Endodermal cell (in vitro differentiated cells): ENCODE results near the gene SLC5A5. TPM values are rescaled to one million over a fixed set of nuclear protein-coding genes. Genes with fewer than 3 reads are reported as not detected.

Source experiments
- DNase-seq: peaks from one replicate; pipeline ENCODE4 v3.0.0-alpha.2; 2017
- H3K27ac ChIP-seq: 2 replicates; pipeline ENCODE4 v1.5.1; 2013; ENCODE audit warnings: mild to moderate bottlenecking, low read depth, low read length, moderate library complexity
- H3K27me3 ChIP-seq: 2 replicates; pipeline ENCODE4 v1.6.1; 2013; ENCODE audit warnings: mild to moderate bottlenecking, low read length, moderate library complexity; ENCODE audit not compliant: insufficient read depth, control insufficient read depth, poor library complexity, severe bottlenecking
- H3K36me3 ChIP-seq: 2 replicates; pipeline ENCODE4 v1.7.0; 2013; ENCODE audit warnings: mild to moderate bottlenecking, low read length, moderate library complexity; ENCODE audit not compliant: control insufficient read depth, insufficient read depth
- H3K4me1 ChIP-seq: one replicate; pipeline ENCODE4 v1.7.0; 2013; ENCODE audit warnings: low read length; ENCODE audit not compliant: control insufficient read depth, insufficient read depth
- H3K4me3 ChIP-seq: 2 replicates; pipeline ENCODE4 v1.5.1; 2013; ENCODE audit warnings: mild to moderate bottlenecking, low read length, moderate library complexity
- H3K9ac ChIP-seq: 2 replicates; pipeline ENCODE4 v1.6.1; 2013; ENCODE audit warnings: mild to moderate bottlenecking, low read length, moderate library complexity; ENCODE audit not compliant: poor library complexity, severe bottlenecking; ENCODE audit errors: extremely low read depth
- H3K9me3 ChIP-seq: 2 replicates; pipeline ENCODE4 v1.6.1; 2013; ENCODE audit warnings: mild to moderate bottlenecking, low read length, moderate library complexity; ENCODE audit not compliant: control insufficient read depth
- H3K27ac Mint-ChIP-seq: 2 replicates; pipeline ENCODE4 v1.8.0; 2020; ENCODE audit warnings: mixed read lengths
- H3K27me3 Mint-ChIP-seq: 2 replicates; pipeline ENCODE4 v1.8.0; 2021; ENCODE audit warnings: mild to moderate bottlenecking, mixed read lengths; ENCODE audit not compliant: insufficient read depth
- H3K36me3 Mint-ChIP-seq: 2 replicates; pipeline ENCODE4 v1.8.0; 2020; ENCODE audit warnings: low read depth, mixed read lengths
- H3K4me1 Mint-ChIP-seq: 2 replicates; pipeline ENCODE4 v1.8.0; 2020; ENCODE audit warnings: mixed read lengths
- H3K4me3 Mint-ChIP-seq: 2 replicates; pipeline ENCODE4 v1.8.0; 2020; ENCODE audit warnings: mild to moderate bottlenecking, moderate library complexity, mixed read lengths
- H3K9me3 Mint-ChIP-seq: 2 replicates; pipeline ENCODE4 v1.8.0; 2020; ENCODE audit warnings: mild to moderate bottlenecking, mixed read lengths
- CTCF ChIP-seq: fragments of 200-600 bp; sonication (generic); conservative IDR thresholded peaks from 2 replicates; pipeline ENCODE4 v1.5.0; 2021; ENCODE audit warnings: antibody characterized with exemption, mild to moderate bottlenecking
- WGBS, 2 experiments: methylation state at CpG; one replicate each; pipeline versions ENCODE4 v1.1.5 to v1.1.7; 2013; ENCODE audit warnings: missing lambda C conversion rate in 2 of 2, mixed read lengths in 1 of 2; ENCODE audit not compliant: insufficient coverage in 1 of 2, insufficient read length in 1 of 2; 5-methylcytosine and 5-hydroxymethylcytosine counted together
- total RNA-seq, 2 donors: library from RNA; stranded (reverse); fragmentation: NEBNext Ultra II Directional in 1 of 2; extraction: Animal tissue kit (Norgen Biotek cat#: 25700) in 1 of 2; gene quantifications; 2 replicates in 1 of 2; 3 replicates in 1 of 2; pipeline ENCODE4 v1.2.1, GENCODE V29; 2021

SLC5A5 gene
- total RNA-seq, 2 donors from 2014 or later = 0.15 TPM; not detected in 1

- Mint-ChIP-seq H3K36me3 (no peaks in the 10 kb centered on the region), H3K4me1 (peaks cover 4% of the 10 kb centered on the region), H3K9me3 (no peaks in the 10 kb centered on the region), H3K27ac (no peak overlapping the region), H3K27me3 (peaks cover 71% of the 10 kb centered on the region), H3K4me3 (no peak overlapping the region)
- H3K4me3 ChIP-seq = no peak overlapping the region
- WGBS, 2 experiments = 93 to 97% methylated on average over 8 to 9 of the region's 9 CpGs
- no peaks in the 10 kb centered on the region for H3K36me3 ChIP-seq
- H3K4me1 ChIP-seq = peaks cover 5% of the 10 kb centered on the region
- DNase-seq = no peak
- no peaks in the 10 kb centered on the region for H3K9me3 ChIP-seq
- no peak for TF ChIP-seq CTCF
- peaks cover 44% of the 10 kb centered on the region for H3K27me3 ChIP-seq
- H3K27ac ChIP-seq = no peak overlapping the region
- H3K9ac ChIP-seq = no peak overlapping the region
These were observed 28.4 kb upstream of the SLC5A5 start for GRCh38 chr19:17843292-17843827.

GRCh38 chr19:17843908-17844490 lies 27.7 kb upstream of the SLC5A5 start:
- Histone ChIP-seq H3K4me3 (no peak overlapping the region), H3K4me1 (peaks cover 5% of the 10 kb centered on the region), H3K27me3 (peaks cover 44% of the 10 kb centered on the region), H3K27ac (no peak overlapping the region), H3K36me3 (no peaks in the 10 kb centered on the region), H3K9ac (no peak overlapping the region), H3K9me3 (no peaks in the 10 kb centered on the region)
- Mint-ChIP-seq H3K4me3 (no peak overlapping the region), H3K27ac (no peak overlapping the region), H3K27me3 (peaks cover 73% of the 10 kb centered on the region), H3K9me3 (no peaks in the 10 kb centered on the region), H3K36me3 (no peaks in the 10 kb centered on the region), H3K4me1 (peaks cover 4% of the 10 kb centered on the region)
- no peak for TF ChIP-seq CTCF
- 82 to 93% methylated on average over 5 to 14 of the region's 14 CpGs for WGBS, 2 experiments
- DNase-seq = no peak

GRCh38 chr19:17846146-17846545 lies 25.6 kb upstream of the SLC5A5 start:
- no peak for TF ChIP-seq CTCF
- Mint-ChIP-seq H3K9me3 (no peaks in the 10 kb centered on the region), H3K27ac (no peak overlapping the region), H3K36me3 (no peaks in the 10 kb centered on the region), H3K4me1 (peaks cover under 1% of the 10 kb centered on the region), H3K27me3 (peaks cover 53% of the 10 kb centered on the region), H3K4me3 (no peak overlapping the region)
- Histone ChIP-seq H3K27ac (no peak overlapping the region), H3K4me1 (peaks cover 5% of the 10 kb centered on the region), H3K36me3 (no peaks in the 10 kb centered on the region), H3K9me3 (no peaks in the 10 kb centered on the region), H3K27me3 (peaks cover 23% of the 10 kb centered on the region), H3K4me3 (no peak overlapping the region), H3K9ac (no peak overlapping the region)
- WGBS, 2 experiments = 94 to 98% methylated on average over 7 to 8 of the region's 8 CpGs
- no peak for DNase-seq
